DMS114 treated with DMSO at 0.1 percent for 48 hours (cell line): ENCODE data around the gene ARMC2.
A peak's percentile ranks its signal among the peaks of the same experiment; 100 is the strongest.

Experiments
- DNase-seq: peaks from one replicate; lab custom pipeline; 2025; ENCODE audit not compliant: unreplicated experiment; lab: John Stamatoyannopoulos, UW

ARMC2 gene

DNA sequence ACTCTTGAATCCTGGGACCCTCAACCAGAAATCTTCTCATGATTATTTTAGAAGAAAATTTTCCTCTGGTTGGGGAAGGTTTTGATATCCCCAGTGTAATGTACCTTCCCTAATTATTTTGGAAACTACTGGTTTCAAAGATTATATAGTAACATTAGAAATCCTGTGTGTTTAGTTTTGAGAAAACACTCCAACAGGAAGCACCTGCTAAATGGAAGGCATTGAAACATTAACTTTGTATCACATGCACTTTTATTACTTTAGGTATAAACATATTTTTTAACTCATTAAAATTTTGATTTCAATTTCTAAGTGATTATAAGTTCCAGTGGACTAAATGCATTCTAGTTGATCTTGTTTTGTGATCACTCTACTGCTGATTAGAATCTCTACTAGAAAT, 137.1 kb downstream of the ARMC2 start:
- no peak for DNase-seq

DNA sequence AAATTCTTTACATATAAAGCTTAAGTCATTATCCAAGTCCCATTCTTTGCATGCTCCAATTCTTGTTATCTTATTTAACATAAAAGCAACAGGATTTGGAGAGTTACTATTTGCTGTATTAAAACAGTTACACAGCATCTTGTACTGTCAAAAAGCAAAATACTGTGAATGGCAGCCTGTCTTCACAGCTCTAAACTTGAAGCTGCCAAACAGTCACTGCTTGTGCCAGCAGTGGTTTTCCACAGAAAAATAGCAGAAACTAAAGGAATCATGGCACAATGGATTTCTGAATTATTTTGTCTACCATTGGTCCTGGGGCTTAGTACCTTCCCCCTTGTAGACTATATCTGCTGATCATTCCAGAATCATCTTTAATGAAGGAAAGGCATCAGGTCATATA, 138.9 kb downstream of the ARMC2 start:
- no peak for DNase-seq

DNA sequence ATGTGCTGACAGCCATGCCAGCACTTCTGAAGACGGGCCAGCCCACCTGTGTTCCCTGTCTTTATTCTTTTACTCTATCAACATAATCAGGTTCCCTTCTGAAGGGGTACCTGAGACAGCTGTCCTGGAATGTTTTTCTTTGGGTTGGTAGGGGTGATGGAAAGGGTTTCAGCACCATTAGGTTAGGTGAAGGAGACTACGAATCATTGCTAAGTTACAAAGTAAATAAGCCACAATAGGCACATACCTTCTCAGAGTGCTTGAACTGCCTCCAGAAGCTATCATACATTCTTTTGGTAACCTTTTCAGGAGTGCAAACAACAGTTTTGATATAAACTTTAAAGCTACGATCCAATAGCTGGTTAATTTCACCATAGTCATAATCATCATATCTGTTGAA, 140.1 kb downstream of the ARMC2 start:
- no peak for DNase-seq

DNA sequence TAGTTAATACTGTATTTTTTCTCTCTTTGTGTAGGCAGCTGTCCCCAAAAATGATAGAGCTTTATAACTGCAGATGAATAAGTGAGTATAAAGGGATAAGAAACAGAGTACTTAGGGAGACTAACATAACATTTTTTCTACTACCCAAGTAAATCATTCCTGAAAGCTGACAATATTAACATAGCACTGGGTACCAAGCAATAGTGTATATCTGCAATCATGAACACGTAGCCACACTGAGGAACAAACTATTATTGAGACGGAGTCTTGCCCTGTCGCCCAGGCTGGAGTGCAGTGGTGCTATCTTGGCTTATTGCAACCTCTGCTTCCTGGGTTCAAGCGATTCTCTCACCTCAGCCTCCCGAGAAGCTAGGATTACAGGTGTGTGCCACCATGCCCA, 140.5 kb downstream of the ARMC2 start:
- no peak for DNase-seq

DNA sequence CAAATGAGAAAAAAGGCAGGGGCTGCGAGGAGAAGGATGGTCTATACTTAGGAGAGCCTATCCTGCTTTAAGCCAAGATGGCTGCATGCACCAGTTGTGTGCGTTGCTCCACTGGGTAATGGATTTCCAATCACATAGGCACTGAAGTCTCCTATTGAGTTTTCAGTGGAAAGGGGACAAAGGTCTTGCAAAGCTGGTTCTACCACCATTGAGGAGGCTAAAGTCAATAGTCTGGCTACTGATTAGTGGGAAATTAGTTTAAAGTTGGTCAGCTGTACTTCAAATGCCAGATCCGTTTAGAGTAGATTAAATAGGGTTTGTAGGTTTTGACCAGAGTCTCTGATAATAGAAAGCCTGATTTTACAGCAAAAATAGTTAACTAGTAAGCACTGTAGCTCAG, 141.5 kb downstream of the ARMC2 start:
- DNase-seq: no peak

DNA sequence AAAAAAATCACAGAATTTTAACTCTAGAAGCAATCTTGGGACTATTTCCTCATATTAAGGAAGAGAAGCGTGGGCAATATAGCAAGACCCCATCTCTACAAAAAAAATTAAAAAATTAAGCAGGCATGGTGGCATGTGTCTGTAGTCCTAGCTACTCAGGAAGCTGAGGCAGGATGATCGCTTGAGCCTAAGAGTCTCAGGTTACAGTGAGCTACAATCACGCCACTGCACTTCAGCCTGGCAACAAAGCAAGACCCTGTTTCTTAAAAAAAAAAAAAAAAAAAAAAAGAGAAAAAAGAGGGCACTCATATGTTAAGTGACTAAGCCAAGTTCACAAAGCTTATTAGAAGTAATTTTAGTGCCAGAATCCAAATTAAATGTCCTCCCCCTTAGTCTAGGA, 145.7 kb downstream of the ARMC2 start:
- no peak for DNase-seq

DNA sequence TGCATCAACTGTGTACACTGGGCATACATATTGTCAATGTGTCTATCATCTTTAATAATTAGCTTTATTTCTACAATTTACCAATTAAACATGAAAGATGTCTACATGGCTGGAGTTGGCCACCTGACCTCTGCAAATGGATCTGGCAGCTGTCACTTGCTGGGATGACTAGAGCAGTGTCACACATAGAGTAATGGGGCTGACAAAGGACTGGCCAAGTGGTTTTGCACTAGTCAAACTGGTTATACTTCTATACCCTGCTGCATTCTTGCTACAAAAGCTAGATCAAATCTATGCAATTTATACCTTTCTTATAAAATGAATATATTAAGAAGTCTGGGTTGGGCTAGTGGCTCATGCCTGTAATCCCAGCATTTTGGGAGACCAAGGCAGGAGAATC, 147.1 kb downstream of the ARMC2 start:
- no peak for DNase-seq

DNA sequence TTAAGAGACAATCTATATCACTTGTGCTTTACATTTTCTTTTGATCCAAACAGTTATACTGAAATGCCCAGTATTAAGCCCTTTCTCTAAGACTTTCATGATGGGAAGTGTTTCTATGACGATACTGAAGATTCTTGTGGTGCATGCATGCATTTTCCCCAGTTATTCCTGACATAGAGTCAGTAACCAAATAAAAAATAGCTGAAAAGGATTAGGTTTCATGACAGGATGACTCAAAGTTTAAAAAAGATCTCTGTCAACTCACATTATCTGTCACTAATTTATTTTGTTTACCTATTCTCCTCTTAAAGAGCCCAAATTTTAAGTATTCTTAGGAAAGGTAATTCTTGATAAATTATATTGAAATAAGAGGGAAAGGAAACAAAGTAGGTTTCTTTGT, 148.0 kb downstream of the ARMC2 start:
- no peak for DNase-seq

DNA sequence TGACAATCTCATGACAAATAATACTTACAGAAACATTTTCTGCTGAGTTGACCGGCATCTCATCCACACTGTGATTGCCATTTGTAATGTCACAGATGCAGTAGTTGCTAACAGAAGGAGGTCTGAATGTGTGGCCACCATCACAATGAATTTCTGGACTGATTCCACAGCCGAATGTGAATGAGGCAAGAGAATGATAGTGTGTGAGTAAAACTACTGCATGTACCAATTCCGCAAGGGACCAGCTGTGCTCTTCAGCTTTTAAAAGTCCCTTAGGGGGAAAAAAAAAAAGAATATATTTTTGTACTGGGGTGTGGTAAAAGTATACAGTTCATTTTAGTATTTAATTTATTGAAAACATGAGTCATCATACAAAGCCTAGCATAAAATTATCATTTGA, 150.3 kb downstream of the ARMC2 start:
- DNase-seq: no peak

DNA sequence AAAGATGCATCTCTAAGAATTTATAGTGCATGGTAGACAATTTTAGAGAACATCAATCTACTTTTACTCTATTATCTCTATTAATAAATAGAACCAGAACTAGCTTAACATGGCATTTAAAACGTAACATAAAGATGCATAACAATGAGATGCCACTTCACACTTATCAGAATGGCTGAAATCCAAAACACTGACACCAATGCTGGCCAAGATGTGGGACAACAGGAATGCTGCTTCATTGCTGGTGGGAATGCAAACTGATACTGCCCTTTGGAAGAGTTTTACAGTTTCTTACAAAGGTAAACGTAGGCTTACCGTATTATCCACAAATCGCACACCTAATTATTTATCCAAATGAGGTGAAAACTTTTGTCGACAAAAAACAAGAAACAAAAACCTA, 151.2 kb downstream of the ARMC2 start:
- DNase-seq: no peak

DNA sequence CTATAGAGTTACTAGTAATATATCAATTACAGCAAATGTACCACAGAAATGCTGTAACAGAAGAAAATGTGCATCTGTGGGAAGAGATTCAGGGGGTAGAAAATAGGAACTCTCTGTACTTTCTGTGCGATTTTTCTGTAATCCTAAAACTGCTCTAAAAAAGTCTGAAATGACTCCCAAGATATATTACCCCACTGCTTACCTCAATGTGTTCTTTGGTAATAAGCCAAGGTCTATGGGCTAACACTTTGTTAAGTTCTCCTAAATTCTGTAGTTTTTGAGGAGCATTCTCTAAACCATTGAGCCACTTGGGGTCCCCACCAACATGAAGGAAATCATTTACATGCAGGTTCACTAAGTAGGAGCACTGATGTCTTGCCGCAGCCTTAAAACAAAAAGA, 152.1 kb downstream of the ARMC2 start:
- DNase-seq: no peak

DNA sequence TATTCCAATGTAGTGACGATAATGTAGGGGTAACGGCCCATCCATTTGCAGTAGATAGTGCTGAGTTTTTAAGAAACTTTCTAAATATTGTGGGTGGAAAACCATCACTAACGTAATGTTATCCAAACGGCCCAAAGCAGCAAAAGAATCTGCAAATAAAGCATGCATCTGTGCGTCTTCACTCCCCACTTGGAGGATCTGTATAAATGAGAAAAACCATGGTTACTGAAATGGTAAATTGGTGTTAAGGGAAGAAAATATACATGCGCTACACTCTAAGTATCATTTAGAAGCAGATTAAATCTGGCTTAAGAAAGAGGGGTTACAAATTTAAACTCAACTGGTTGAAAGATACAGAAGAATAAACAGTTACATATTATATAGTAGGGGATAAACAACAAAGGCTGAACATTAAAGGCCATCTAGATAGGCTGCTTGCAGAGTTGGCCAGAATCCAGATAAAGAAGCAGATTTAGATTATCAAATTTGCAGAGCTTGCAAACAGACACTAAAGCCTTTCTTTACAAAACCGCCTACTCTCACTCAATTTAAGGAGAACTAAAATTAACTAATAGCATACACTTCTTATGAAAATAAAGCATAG, 153.2 kb downstream of the ARMC2 start:
- DNase-seq: no peak

DNA sequence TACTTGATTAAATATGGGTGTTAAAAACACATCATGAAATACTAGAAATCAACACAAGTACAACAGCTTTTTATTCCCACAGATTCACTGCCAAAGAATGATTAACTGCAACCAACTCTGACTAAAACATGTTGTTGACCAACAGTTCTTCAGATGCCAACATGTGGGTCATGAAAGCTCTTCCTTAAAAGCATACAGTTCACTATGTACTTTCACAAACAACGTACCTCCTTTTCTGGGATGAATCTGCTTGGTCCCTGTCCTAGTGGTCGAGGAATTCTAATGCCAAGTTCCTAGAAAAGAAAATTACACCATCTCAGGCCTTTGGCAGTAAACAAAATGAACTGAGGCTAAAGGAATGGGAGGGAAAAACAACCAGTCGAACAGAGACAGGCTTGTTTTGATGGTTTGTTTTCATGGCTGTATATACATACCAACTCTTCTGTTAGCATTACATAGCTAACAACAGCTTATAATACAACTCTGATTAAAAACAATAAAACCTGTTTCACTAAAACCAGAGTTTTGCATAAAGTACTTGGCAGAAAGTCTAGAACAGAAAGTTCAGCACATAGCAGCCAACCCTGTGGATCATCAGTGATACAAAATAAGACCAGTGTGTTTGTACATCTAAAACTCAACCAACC, 154.0 kb downstream of the ARMC2 start:
- DNase-seq: no peak

DNA sequence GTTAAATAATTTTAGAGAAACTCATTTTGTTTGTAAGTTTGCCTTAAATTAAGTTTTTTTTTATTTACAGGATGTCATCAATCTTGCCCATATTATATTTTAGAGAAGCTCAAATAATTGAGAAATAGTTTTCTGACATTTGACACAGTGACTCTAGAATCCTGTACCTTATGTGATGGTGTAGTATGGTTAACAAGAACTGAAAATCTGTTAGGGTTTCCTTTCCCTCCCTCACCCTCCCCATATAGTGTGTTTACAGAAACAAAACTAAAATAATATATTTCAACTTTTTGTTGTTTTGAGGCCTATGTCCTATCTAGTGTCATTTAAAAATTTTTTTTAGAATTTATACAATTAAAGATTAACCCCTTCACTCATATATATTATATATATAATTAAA, 154.7 kb downstream of the ARMC2 start:
- no peak for DNase-seq

DNA sequence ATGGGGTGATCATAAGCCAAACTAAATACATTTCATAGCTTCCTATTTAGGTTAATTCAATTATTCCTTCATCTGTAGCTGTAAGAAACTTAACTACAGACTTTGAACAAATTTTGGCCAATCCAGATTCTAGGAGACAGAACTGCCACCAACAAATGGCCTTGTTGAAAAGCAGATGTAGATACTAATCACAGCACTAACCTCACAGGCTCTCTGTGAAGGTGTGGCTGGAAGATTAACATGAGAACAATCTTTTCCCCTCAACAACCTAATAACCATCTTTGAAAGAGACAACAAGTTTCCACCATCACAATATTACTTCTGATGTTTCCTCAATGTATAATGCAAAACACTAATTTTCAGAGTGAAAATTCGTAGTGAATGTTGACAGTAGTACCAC, 158.6 kb downstream of the ARMC2 start:
- no peak for DNase-seq

DNA sequence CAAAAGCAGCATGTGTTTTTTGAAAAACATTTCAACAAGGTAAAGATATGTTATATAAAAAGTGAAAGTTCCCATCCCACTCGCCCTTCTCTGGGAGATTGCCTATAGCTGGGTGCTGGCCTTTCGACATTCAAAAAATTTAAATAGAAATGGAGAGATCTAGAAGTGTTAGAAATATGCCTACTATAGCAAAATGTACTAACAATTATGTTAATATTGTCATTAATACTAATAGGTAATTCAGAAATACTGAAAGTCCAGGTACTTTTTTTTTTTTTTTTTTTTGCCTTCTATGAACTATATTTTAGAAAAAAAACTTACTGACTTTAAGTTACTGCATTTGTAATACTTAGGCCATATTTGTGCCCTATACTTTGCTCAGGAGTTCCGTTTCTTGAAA, 159.3 kb downstream of the ARMC2 start:
- no peak for DNase-seq

DNA sequence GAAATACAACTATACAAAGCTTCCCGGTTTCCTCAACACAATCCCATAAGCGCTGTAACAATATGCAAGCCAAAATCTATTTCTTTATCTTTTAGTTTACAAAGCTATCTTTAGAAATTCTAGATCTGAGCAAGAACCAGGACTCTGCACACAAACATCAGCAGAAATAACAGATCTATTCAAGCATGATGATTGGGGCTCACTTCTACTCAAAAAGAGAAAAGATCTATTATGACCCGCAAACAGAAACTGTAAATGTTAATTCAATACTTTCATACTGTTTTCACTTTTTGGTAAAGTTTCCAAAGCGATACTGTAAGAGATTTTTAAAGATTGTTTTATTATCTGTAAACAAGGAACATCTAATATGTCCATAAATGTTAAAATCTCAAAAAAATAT, 159.8 kb downstream of the ARMC2 start:
- DNase-seq: no peak

DNA sequence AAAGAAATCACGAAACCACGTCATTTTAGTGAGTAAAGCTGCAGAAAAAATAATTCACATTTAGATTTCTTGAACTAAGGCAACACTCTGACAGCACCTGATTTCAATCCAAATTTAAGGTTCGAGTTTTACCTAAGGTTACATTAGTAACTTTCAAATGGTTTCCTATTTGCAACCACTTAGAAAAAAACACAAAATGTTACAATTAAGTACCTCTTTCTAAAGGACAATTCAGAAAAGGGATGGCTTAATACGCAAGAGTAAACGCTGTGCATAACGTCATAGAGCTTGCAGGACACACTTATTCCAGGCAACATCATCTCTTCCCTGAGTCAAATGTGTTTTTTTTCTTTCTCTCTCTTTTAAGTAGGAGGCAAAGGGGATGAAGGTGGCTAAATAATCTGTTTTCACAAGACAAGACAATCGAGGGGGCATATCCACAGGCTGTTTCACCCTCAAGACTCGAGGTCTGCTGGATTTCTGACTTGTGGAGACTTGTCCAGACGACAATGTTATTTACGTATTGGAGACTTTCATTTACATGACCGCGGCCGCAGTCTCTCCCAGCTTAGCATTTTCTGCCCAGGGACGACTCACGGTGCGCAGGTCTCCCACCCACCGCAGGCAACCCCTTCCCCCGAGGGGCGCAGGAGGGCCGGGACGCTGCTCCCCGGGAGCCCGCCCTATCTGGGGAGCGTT, 160.5 kb downstream of the ARMC2 start:
- no peak for DNase-seq

DNA sequence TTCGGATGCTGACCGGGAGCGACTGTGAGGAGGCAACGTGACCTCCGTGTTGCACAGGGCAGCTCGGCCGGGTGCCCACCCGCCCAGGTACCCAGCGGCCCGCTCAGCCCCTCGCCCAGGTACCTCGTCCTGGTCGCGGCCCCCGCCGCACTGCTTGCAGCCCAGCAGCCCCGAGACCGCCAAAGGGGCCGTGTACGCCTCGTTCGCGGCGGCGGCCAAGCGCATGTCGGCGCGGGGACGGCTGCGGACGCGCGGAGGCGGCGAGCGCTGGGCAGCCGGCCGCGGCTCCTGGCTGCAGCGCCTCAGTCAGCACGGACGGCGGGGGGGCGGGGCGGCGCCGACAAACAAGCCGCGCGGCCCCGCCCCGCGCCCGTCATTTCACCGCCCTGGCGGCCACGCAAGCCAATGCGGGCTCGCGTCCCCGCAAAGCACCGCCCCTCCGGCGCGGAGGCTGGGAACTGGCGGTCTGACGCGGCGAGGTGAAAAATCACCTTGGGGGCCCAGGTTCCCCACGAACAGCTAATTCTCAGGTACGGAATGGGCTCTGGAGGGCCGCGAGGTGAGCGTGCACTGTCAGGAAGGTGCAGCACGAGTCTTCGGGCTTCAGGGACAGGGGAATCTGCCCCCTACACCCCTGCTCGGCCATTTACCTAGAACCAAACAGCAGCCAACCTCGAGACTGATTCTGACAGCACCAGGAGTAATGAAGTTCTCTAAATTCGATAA, 161.2 kb downstream of the ARMC2 start:
- peak; percentile 45 for DNase-seq

DNA sequence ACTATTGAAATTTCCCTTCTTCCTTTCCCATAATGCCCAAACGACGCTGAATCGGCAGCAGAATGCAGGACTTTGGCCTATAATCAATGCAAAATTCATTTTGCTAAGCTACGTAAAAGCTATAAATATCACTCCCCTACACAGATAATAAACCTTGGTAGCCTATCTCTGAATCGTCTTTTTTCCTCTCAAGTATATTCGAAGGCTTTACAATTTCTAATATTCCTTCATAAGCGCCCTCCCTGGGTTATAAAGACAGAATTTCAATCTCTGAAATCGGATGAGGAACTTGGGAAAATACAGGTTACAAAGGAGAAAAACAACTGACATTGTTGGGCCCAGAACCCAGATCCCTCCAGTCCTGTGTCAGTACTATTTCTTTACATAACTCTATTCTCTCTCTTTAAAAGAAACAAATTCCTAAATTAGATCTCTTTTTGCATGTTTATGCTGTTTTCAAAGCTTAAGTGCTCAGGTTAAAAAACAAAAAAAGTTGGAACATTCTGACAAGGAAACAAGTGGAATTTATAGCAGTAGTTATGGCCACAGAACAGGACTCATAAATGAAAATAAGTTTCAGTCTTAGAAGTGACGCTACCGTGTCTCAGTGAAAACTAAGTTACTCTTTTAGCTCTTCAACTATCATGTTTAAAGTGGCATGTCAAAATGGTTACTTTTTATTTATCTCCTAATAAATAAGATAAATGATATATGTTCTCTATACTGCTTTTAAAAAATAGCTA, 161.9 kb downstream of the ARMC2 start:
- DNase-seq: no peak

DNA sequence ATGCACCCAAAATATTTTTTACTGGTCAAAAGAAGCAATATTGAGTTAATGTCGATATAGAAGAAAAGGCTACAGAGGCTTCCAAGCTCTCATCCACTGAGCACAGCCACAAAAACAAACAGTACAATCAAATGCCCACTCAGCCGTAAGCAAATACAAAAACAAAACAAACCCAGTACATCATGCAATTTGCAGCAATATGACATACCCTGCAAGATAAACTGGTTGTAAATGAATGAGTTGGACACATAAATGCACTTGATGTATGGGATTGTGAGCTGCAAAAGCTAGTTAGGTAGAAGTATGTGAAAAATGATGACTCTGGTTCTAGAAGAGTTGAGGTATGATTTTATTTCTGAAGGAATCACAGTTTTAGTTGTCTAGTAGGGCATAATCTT, 162.5 kb downstream of the ARMC2 start:
- DNase-seq: no peak
